Measurements from ENCODE around the gene ANKS1B. TPM values are rescaled to one million over a fixed set of nuclear protein-coding genes. Genes with fewer than 3 reads are reported as not detected.

The ANKS1B gene
- total RNA-seq, 6 experiments from 2014 or later: 0.31 to 0.66 (median 0.37) TPM

DNA sequence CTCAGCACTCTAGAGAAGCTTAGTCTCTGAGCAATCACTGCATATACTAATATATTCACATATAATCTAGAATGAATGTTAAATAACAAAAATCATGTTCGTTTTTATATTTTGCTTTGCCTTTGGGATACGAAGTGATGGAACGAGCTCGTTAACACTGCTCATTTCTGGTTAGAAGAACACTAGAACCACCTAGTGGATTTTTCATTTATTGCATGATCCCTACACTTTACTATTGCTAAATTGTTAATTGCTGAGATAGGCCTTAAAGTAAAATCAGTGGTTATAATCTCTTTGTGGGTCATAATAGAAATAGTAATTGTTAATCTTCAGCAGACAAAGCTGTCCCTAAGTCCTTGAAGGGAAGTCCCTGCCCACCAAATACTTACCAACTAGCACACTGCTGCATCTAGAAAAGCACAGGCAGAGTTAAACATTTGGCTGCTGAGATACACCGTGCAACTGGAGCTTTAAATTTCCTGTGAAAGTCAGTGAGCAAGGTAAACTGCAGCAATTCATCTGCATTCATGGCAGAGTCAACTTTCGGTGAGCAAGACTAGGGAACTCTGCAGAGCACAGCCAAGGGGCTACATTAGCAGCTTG, 985.9 kb downstream of the ANKS1B start:
- Mint-ChIP-seq H3K36me3 (ENCODE audit: low read depth) (no peaks in the 10 kb centered on the region), H3K9me3 (no peaks in the 10 kb centered on the region), H3K4me1 (ENCODE audit: low read depth) (no peaks in the 10 kb centered on the region), H3K27ac (no peak overlapping the region), H3K4me3 (no peak overlapping the region), H3K27me3 (ENCODE audit: insufficient read depth) (no peaks in the 10 kb centered on the region; the same call in 1 of the 2 replicates)
- peak; percentile 86 for TF ChIP-seq CTCF (IDR thresholded peaks at IDR 0.05)
- peak; percentile 23 for DNase-seq

- TF ChIP-seq CTCF (IDR thresholded peaks at IDR 0.05): no peak
- Mint-ChIP-seq H3K27me3 (ENCODE audit: insufficient read depth) (no peaks in the 10 kb centered on the region; the same call in 1 of the 2 replicates), H3K36me3 (ENCODE audit: low read depth) (no peaks in the 10 kb centered on the region), H3K27ac (no peak overlapping the region), H3K4me3 (no peak overlapping the region), H3K9me3 (no peaks in the 10 kb centered on the region), H3K4me1 (ENCODE audit: low read depth) (no peaks in the 10 kb centered on the region)
- DNase-seq: no peak
Measured at GRCh38 chr12:98997899-98998298, 986.8 kb downstream of the ANKS1B start.

DNA sequence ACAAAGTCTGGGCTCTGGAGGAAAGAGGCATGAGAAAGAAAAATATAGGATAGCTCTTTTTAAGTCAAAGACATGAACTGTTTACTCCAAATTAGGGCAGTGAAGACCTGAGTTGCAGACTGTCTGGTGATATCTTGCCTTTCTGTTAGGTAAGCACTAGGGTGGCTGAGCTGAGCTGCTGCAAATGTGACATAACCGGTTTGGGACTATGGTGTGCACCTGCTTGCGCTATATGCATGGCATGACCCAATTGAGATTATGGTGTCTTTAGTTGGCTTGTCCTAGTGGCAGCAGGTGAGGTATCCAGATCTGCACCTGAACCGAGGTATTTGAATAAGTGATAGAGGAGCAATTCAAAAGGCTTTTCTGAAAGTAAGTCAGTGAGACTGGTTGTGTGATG, 994.1 kb downstream of the ANKS1B start:
- H3K27ac Mint-ChIP-seq: no peak overlapping the region
- no peak for TF ChIP-seq CTCF (IDR thresholded peaks at IDR 0.05)
- no peaks in the 10 kb centered on the region for H3K9me3 Mint-ChIP-seq
- DNase-seq: no peak
- no peaks in the 10 kb centered on the region for H3K36me3 Mint-ChIP-seq (ENCODE audit: low read depth)
- H3K4me1 Mint-ChIP-seq (ENCODE audit: low read depth): no peaks in the 10 kb centered on the region
- H3K27me3 Mint-ChIP-seq (ENCODE audit: insufficient read depth): peaks cover 2% of the 10 kb centered on the region
- no peak overlapping the region for H3K4me3 Mint-ChIP-seq

GRCh38 chr12:98985156-98985555, 999.6 kb downstream of the ANKS1B start:
- no peak for DNase-seq
- Mint-ChIP-seq H3K4me3 (no peak overlapping the region), H3K27me3 (ENCODE audit: insufficient read depth) (peaks cover 2% of the 10 kb centered on the region; the same call in 1 of the 2 replicates), H3K9me3 (peaks cover 5% of the 10 kb centered on the region; the same call in 1 of the 2 replicates), H3K4me1 (ENCODE audit: low read depth) (no peaks in the 10 kb centered on the region), H3K36me3 (ENCODE audit: low read depth) (no peaks in the 10 kb centered on the region), H3K27ac (no peak overlapping the region)
- TF ChIP-seq CTCF (IDR thresholded peaks at IDR 0.05): no peak

DNA sequence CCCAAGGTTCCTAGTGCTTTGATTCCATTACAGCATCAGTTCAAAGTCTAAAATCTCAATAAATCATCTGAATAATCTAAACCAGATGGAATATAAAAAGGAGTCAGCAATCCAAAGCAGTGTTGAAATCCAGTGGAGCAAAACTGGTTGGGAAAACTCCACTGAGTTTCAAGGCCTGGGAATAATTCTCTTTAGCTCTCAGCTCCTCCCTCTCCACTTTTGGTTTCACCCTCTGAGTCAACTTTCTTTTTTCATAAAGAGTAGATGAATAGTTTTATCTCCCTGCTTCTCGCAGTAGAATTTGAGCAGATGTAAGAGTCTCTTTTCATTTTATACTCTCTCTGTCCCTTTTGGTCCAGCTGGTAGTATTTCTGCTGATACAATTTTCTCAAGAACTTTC, 1001.1 kb downstream of the ANKS1B start:
- no peaks in the 10 kb centered on the region for H3K36me3 Mint-ChIP-seq (ENCODE audit: low read depth)
- DNase-seq: no peak

More for the DNA sequence above, 1001.1 kb downstream of the ANKS1B start:
- Mint-ChIP-seq H3K4me1 (ENCODE audit: low read depth) (no peaks in the 10 kb centered on the region), H3K27me3 (ENCODE audit: insufficient read depth) (peaks cover 2% of the 10 kb centered on the region; the same call in 1 of the 2 replicates), H3K4me3 (no peak overlapping the region), H3K27ac (no peak overlapping the region), H3K9me3 (peaks cover 5% of the 10 kb centered on the region; the same call in 1 of the 2 replicates)
- TF ChIP-seq CTCF (IDR thresholded peaks at IDR 0.05): no peak
